ENCODE data around the gene F2RL1.

F2RL1 gene

GRCh38 chr5:76838481-76839261 is 19.8 kb downstream of the F2RL1 start:
- Histone ChIP-seq H2AFZ (ENCODE audit: low read length) (no peak overlapping the region), H3K4me2 (ENCODE audit: low read depth, low read length) (no peak overlapping the region), H3K9ac (ENCODE audit: low read length) (no peak overlapping the region), H3K9me3 (replicated peaks; ENCODE audit: insufficient read depth, low read length) (no peaks in the 10 kb centered on the region), H3K36me3 (replicated peaks; ENCODE audit: insufficient read depth, low read length) (no peaks in the 10 kb centered on the region), H3K27me3 (replicated peaks; ENCODE audit: insufficient read depth, low read length) (no peaks in the 10 kb centered on the region), H3K4me3 (ENCODE audit: low read length) (no peak overlapping the region), H3F3A (ENCODE audit: insufficient read depth, low read length) (no peaks in the 10 kb centered on the region), H3K9me2 (replicated peaks; ENCODE audit: insufficient read depth, low read length) (no peaks in the 10 kb centered on the region), H4K20me1 (ENCODE audit: insufficient read depth, low read length) (no peaks in the 10 kb centered on the region), H3K4me1 (ENCODE audit: low read length) (no peaks in the 10 kb centered on the region), H3K27ac (ENCODE audit: low read length) (no peak overlapping the region), H3K79me2 (ENCODE audit: low read length) (no peaks in the 10 kb centered on the region)
- TF ChIP-seq EZH2 (optimal IDR thresholded peaks at IDR 0.05; ENCODE audit: low read depth, low read length), result no peak
- no peak for TF ChIP-seq EZH2phosphoT487 (IDR thresholded peaks at IDR 0.05; ENCODE audit: low read length)
- TF ChIP-seq CTCF (IDR thresholded peaks at IDR 0.05; ENCODE audit: low read length), result no peak
- DNase-seq, result no peak

GRCh38 chr5:76841361-76841760 is 22.5 kb downstream of the F2RL1 start:
- no peaks in the 10 kb centered on the region for H3F3A ChIP-seq (ENCODE audit: insufficient read depth, low read length)
- H3K9me2 ChIP-seq (replicated peaks; ENCODE audit: insufficient read depth, low read length), result no peaks in the 10 kb centered on the region
- H4K20me1 ChIP-seq (ENCODE audit: insufficient read depth, low read length), result no peaks in the 10 kb centered on the region
- no peak overlapping the region for H3K4me3 ChIP-seq (ENCODE audit: low read length)
- H3K9ac ChIP-seq (ENCODE audit: low read length), result no peak overlapping the region
- no peaks in the 10 kb centered on the region for H3K79me2 ChIP-seq (ENCODE audit: low read length)
- H3K36me3 ChIP-seq (replicated peaks; ENCODE audit: insufficient read depth, low read length), result no peaks in the 10 kb centered on the region
- H3K9me3 ChIP-seq (replicated peaks; ENCODE audit: insufficient read depth, low read length), result no peaks in the 10 kb centered on the region
- TF ChIP-seq EZH2 (optimal IDR thresholded peaks at IDR 0.05; ENCODE audit: low read depth, low read length), result no peak
- no peak for TF ChIP-seq CTCF (IDR thresholded peaks at IDR 0.05; ENCODE audit: low read length)
- no peak for TF ChIP-seq EZH2phosphoT487 (IDR thresholded peaks at IDR 0.05; ENCODE audit: low read length)
- H3K27ac ChIP-seq (ENCODE audit: low read length), result no peak overlapping the region
- no peak overlapping the region for H3K4me2 ChIP-seq (ENCODE audit: low read depth, low read length)
- H3K27me3 ChIP-seq (replicated peaks; ENCODE audit: insufficient read depth, low read length), result no peaks in the 10 kb centered on the region
- no peak overlapping the region for H2AFZ ChIP-seq (ENCODE audit: low read length)
- H3K4me1 ChIP-seq (ENCODE audit: low read length), result no peaks in the 10 kb centered on the region
- no peak for DNase-seq

- Histone ChIP-seq H3K4me1 (ENCODE audit: low read length) (no peaks in the 10 kb centered on the region), H3K9me3 (replicated peaks; ENCODE audit: insufficient read depth, low read length) (no peaks in the 10 kb centered on the region), H3K4me3 (ENCODE audit: low read length) (no peak overlapping the region), H3F3A (ENCODE audit: insufficient read depth, low read length) (no peaks in the 10 kb centered on the region), H4K20me1 (ENCODE audit: insufficient read depth, low read length) (no peaks in the 10 kb centered on the region), H2AFZ (ENCODE audit: low read length) (no peak overlapping the region), H3K9me2 (replicated peaks; ENCODE audit: insufficient read depth, low read length) (no peaks in the 10 kb centered on the region), H3K27ac (ENCODE audit: low read length) (no peak overlapping the region), H3K79me2 (ENCODE audit: low read length) (no peaks in the 10 kb centered on the region), H3K36me3 (replicated peaks; ENCODE audit: insufficient read depth, low read length) (no peaks in the 10 kb centered on the region), H3K4me2 (ENCODE audit: low read depth, low read length) (no peak overlapping the region), H3K27me3 (replicated peaks; ENCODE audit: insufficient read depth, low read length) (no peaks in the 10 kb centered on the region), H3K9ac (ENCODE audit: low read length) (no peak overlapping the region)
- TF ChIP-seq EZH2 (optimal IDR thresholded peaks at IDR 0.05; ENCODE audit: low read depth, low read length) (no peak), CTCF (IDR thresholded peaks at IDR 0.05; ENCODE audit: low read length) (no peak), EZH2phosphoT487 (IDR thresholded peaks at IDR 0.05; ENCODE audit: low read length) (no peak)
- no peak for DNase-seq
Observed at GRCh38 chr5:76845890-76846289, 27.1 kb downstream of the F2RL1 start.
